GM19239 (cell line): ENCODE data around the gene EPN1.

ENCODE experiments used
- DNase-seq: peaks from one replicate; pipeline ENCODE4 v3.0.0; 2011; ENCODE audit warnings: low spot score; ENCODE audit not compliant: insufficient read length
- FAIRE-seq: peaks from 2 replicates; lab custom pipeline; 2011; peaks lifted over from hg19 to GRCh38; lab: Jason Lieb, UNC

EPN1 gene

GRCh38 chr19:55690769-55691545, 15.9 kb downstream of the EPN1 start:
- DNase-seq (no peak), FAIRE-seq (no peak)

DNA sequence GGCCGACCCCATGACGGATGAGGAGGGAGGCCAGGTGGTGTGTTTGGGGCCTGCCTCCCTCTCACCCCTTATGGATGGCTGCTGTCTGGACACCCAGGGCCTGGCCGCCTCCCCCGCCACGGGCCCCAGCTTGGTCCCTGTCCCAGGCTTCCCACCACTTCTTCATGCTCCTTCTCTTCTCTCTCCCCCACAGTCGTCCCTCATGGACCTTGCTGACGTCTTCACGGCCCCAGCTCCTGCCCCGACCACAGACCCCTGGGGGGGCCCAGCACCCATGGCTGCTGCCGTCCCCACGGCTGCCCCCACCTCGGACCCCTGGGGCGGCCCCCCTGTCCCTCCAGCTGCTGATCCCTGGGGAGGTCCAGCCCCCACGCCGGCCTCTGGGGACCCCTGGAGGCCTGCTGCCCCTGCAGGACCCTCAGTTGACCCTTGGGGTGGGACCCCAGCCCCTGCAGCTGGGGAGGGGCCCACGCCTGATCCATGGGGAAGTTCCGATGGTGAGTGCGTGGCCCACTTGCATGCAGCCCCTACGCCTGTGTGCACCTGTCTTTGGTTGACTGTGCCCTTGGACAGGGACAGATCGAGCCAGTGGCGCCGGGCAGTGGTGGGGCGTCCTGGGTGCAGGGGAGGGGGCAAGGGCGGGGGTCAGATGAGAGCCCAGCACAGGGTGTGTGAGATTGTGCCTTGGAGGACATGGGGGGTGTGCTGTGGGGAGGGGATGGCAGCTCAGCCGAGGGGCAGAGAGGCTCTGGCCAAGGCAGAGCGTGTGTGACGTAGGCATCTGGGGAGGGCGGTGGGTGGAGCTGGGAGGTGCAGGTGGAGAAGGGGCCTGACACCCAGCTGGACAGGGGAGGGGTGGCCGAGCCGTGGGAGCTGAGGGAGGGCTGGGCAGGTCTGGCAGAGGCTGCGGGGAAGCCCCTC, 16.8 kb downstream of the EPN1 start:
- no peak for FAIRE-seq
- no peak for DNase-seq

- FAIRE-seq, result no peak
- DNase-seq, result no peak
Measured at GRCh38 chr19:55692681-55693081, 17.7 kb downstream of the EPN1 start.

DNA sequence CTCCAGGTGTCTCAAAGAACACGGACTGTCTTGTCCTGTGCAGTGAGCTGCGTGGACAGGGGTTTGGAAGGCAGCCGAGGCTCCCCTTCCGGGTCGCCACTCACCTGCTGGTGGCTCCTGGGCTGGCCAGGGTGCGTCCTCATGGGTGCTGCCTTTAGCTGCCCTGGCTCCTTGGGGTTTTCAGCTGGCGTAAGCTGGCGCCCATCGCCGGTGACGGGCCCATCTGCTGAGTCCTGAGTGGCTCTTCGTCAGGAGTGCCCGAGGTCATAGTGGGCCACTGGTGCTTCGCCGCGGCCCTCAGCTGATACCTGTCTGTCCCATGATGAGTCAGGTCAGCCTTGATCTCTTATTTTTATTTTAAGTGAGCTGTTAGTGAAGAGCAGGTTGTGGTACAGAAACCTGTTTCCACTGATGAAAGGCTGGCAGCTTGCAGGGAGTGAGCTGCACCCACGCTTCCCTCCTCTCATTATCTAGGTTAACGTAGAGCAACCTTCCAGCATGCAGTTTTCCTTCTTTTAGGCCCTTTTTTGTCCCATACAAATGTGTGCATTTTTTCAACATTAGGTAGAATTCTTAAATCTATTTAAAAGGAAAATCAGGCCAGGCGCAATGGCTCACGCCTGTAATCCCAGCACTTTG, 18.4 kb downstream of the EPN1 start:
- FAIRE-seq (no peak), DNase-seq (no peak)

DNA sequence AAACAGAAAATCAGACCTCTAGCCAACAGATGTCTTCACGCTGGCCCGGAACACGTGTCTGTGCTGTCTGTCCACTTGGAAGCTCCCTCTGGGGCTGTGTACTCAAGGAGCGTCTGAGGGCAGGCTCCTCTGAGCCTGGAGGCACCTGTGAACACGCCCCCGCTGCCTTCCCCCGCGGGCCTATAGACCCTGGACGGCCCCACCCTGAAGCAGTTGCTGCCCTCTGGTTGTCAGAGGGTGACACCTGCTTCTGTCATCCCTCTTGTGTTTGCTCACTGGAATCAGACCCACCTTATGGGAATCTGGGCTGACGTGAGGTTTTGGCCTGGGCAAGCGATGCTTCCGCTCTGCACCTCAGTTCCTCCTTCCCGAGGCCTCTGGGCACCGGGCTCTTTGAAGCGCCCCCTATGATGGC, 19.2 kb downstream of the EPN1 start:
- DNase-seq (no peak), FAIRE-seq (no peak)

GRCh38 chr19:55694656-55695491, 19.8 kb downstream of the EPN1 start:
- FAIRE-seq (no peak), DNase-seq (no peak)

- FAIRE-seq (no peak), DNase-seq (no peak)
Measured at GRCh38 chr19:55695511-55696290, 20.7 kb downstream of the EPN1 start.

- DNase-seq (no peak), FAIRE-seq (no peak)
Measured at GRCh38 chr19:55696301-55697068, 21.5 kb downstream of the EPN1 start.

DNA sequence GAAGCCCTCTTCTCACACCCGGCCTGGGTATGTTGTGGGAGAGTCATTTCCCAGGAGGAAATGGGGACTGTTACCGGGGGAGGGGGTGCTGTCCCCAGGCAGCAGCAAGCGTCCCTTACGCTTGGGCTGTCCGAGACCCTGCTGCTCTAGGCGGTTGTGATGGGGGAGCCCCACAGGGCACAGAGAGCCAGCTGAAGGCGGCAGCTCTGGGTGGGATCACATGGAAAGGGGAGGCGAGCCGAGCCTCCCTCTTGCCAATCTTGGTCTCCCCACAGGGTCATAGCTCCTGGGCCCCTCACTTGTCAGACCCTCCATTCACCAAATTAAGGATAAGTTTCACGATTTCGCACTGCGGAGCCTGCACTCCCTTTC, 22.0 kb downstream of the EPN1 start:
- FAIRE-seq (no peak), DNase-seq (no peak)

- FAIRE-seq (no peak), DNase-seq (no peak)
Measured at GRCh38 chr19:55697698-55698097, 22.7 kb downstream of the EPN1 start.

DNA sequence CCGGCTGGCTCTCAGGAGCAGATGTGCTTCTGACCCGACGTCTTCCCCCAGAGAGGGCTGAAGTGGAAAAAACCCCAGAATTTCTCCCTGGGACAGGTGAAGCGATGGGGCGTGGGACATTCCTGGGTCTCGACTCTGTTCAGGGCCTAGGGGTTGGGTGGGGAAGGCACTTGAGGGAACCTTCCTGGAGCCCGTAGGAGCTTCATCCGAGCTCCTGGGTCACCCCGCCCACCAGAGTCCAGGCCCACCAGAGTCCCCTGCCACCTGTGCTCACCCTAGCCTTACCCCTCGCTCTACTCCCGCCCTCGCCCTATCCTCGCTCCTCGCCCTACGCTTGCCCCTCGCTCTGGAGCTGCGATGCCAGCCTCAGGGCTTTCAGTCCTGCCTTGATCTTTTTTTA, 23.2 kb downstream of the EPN1 start:
- FAIRE-seq, result no peak
- no peak for DNase-seq

GRCh38 chr19:55699221-55699620, 24.2 kb downstream of the EPN1 start:
- DNase-seq, result no peak
- FAIRE-seq, result no peak

- DNase-seq, result no peak
- no peak for FAIRE-seq
Measured at GRCh38 chr19:55700813-55701212, 25.8 kb downstream of the EPN1 start.

- DNase-seq, result no peak
- no peak for FAIRE-seq
Measured at GRCh38 chr19:55702131-55702627, 27.2 kb downstream of the EPN1 start.

GRCh38 chr19:55703790-55704215, 28.8 kb downstream of the EPN1 start:
- FAIRE-seq, result no peak
- no peak for DNase-seq

- no peak for FAIRE-seq
- DNase-seq, result no peak
Measured at GRCh38 chr19:55704494-55705245, 29.6 kb downstream of the EPN1 start.

DNA sequence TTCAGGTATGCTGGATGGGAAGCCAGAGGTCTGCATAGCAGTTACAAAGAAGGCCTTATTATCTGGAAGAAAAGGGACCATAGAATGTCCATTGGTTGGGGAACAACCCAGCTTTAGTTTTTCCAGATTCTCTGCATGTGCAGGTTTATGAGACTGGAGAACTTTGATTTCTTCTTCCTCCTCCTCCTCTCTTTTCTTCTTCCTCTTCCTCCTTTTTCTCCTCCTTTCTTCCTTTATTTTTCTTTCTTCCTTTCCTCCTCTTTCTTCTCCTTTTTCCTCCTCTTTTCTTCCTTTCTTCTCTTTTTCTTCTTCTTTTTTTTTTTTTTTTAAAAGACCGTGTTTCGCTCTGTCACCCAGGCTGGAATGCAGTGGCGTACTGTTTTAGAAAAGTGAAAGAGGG, 30.9 kb downstream of the EPN1 start:
- FAIRE-seq (no peak), DNase-seq (no peak)

GRCh38 chr19:55711719-55712118, 36.7 kb downstream of the EPN1 start:
- FAIRE-seq, result no peak
- no peak for DNase-seq
